Panc1 (cell line): Measurements from ENCODE around the gene TMEM50B. TPM values are rescaled to one million over a fixed set of nuclear protein-coding genes. Genes with fewer than 3 reads are reported as not detected.
A peak's percentile ranks its signal among the peaks of the same experiment; 100 is the strongest.

ENCODE experiments used
- ATAC-seq: fragments of 200-7000 bp; cut with Tn5 transposase; 2 replicates; pipeline ENCODE4 v1.9.1; 2020; ENCODE audit warnings: mild to moderate bottlenecking, moderate library complexity
- BruUV-seq: library from RNA; stranded (reverse); fragments of 400-500 nt; replicated peaks from 2 replicates; lab custom pipeline; 2021; lab: Mats Ljungman, UMichigan
- CTCF ChIA-PET: fragments of 300-600 bp; sonication (Branson Sonifier 250); formaldehyde crosslinking; loops from one replicate; lab custom pipeline; 2022; ENCODE audit warnings: antibody characterized with exemption; lab: Charles Lee
- POLR2A ChIA-PET: fragments of 300-600 bp; sonication (Branson Sonifier 250); formaldehyde crosslinking; loops from one replicate; lab custom pipeline; 2022; ENCODE audit warnings: antibody characterized with exemption; lab: Charles Lee
- DNase-seq: peaks from one replicate; pipeline ENCODE4 v3.0.0-alpha.2; 2010; ENCODE audit warnings: low read depth, low spot score
- H3K27ac ChIP-seq: 2 replicates; pipeline ENCODE4 v1.5.1; 2011; ENCODE audit warnings: mild to moderate bottlenecking, low read length, inconsistent platforms
- H3K27me3 ChIP-seq: fragments of 200-500 bp; sonication (Bioruptor generic); 2 replicates; pipeline ENCODE4 v1.6.0; 2014; ENCODE audit warnings: low read length, inconsistent platforms; ENCODE audit not compliant: control insufficient read depth, insufficient read depth
- H3K36me3 ChIP-seq: fragments of 200-500 bp; sonication (Bioruptor generic); 2 replicates; pipeline ENCODE4 v1.5.1; 2014; ENCODE audit warnings: inconsistent platforms, mild to moderate bottlenecking, low read length, moderate library complexity; ENCODE audit not compliant: control insufficient read depth, insufficient read depth
- H3K4me1 ChIP-seq: 2 replicates; pipeline ENCODE4 v1.5.1; 2011; ENCODE audit warnings: inconsistent platforms, mild to moderate bottlenecking, low read length, moderate library complexity; ENCODE audit not compliant: control insufficient read depth, insufficient read depth
- H3K4me3 ChIP-seq, 2 experiments: 2 replicates each; pipeline ENCODE4 v1.5.1; 2011 to 2012; ENCODE audit warnings: low read depth in 2 of 2, low read length in 2 of 2, mild to moderate bottlenecking in 2 of 2, inconsistent platforms in 1 of 2, moderate library complexity in 1 of 2
- H3K9me3 ChIP-seq: fragments of 200-500 bp; sonication (Bioruptor generic); 2 replicates; pipeline ENCODE4 v1.5.1; 2014; ENCODE audit warnings: low read depth, mild to moderate bottlenecking, inconsistent platforms, low read length, moderate library complexity; ENCODE audit not compliant: control insufficient read depth, insufficient read depth
- CTCF ChIP-seq: fragments of 450-650 bp; IDR thresholded peaks from 2 replicates; pipeline ENCODE4 v1.5.1; 2017; ENCODE audit warnings: mild to moderate bottlenecking
- POLR2AphosphoS5 ChIP-seq: IDR thresholded peaks from 2 replicates; pipeline ENCODE4 v1.6.1; 2012; ENCODE audit warnings: mild to moderate bottlenecking, low read depth, low read length, moderate library complexity
- REST ChIP-seq, 2 experiments: IDR thresholded peaks; 2 replicates each; pipeline ENCODE4 v1.6.1; 2011 to 2012; ENCODE audit warnings: low read depth in 2 of 2, control low read depth in 1 of 2, low read length in 1 of 2, mild to moderate bottlenecking in 1 of 2, moderate library complexity in 1 of 2; ENCODE audit not compliant: insufficient read depth in 1 of 2
- SIN3A ChIP-seq: IDR thresholded peaks from 2 replicates; pipeline ENCODE4 v1.6.1; 2012; ENCODE audit warnings: low read depth, mild to moderate bottlenecking, low read length, moderate library complexity, borderline replicate concordance; ENCODE audit not compliant: insufficient read depth
- TCF7L2 ChIP-seq: IDR thresholded peaks from 2 replicates; pipeline ENCODE4 v1.6.1; 2011; ENCODE audit warnings: mild to moderate bottlenecking, low read depth, low read length, inconsistent platforms
- in situ Hi-C: cut with HindIII; loops from 2 replicates; pipeline ENCODE4 v1.10.0; 2016; ENCODE audit warnings: low sequenced_read_pairs, low pct_unique_long_range_greater_than_20kb
- intact Hi-C: fragments of 100-400 bp; cut with micrococcal nuclease; formaldehyde crosslinking; loops from one replicate; pipeline ENCODE4 v1.10.0; 2022; ENCODE audit not compliant: unreplicated experiment
- total RNA-seq: library from RNA; stranded (reverse); gene quantifications from one replicate; pipeline ENCODE4 v1.2.1, GENCODE V29; 2021; ENCODE audit not compliant: unreplicated experiment

TMEM50B gene
- total RNA-seq, 1 experiment from 2014 or later = 18.5 TPM

- BruUV-seq = no TSS peak
- in situ Hi-C loops (no loop called here), intact Hi-C loops (no loop called here)
- DNase-seq = no peak
- Histone ChIP-seq H3K27me3 (no peaks in the 10 kb centered on the region), H3K9me3 (no peaks in the 10 kb centered on the region), H3K36me3 (no peaks in the 10 kb centered on the region; the same call in 1 of the 2 replicates), H3K4me3 (no peak overlapping the region), H3K27ac (no peak overlapping the region), H3K4me1 (no peaks in the 10 kb centered on the region)
- TF ChIP-seq TCF7L2 = no peak
- no peak for TF ChIP-seq REST (IDR thresholded peaks at IDR 0.05; ENCODE audit: insufficient read depth in 1 of 2, low read depth in 2 of 2, low read length in 1 of 2)
- TF ChIP-seq POLR2AphosphoS5 = no peak
- TF ChIP-seq CTCF = no peak
- no peak for TF ChIP-seq SIN3A
- CTCF ChIA-PET = no interaction called here
- POLR2A ChIA-PET = no interaction called here
- peak; percentile 88 for ATAC-seq
Measured at GRCh38 chr21:33428669-33429068, 51.1 kb downstream of the TMEM50B start.

- no peak for TF ChIP-seq SIN3A
- TF ChIP-seq TCF7L2 = no peak
- no peak overlapping the region for H3K27ac ChIP-seq
- intact Hi-C loops = no loop called here
- no peaks in the 10 kb centered on the region for H3K4me1 ChIP-seq
- DNase-seq (no peak), ATAC-seq (no peak)
- ChIA-PET POLR2A (no interaction called here), CTCF (no interaction called here)
- in situ Hi-C loops = no loop called here
- H3K36me3 ChIP-seq = no peaks in the 10 kb centered on the region; the same call in 1 of the 2 replicates
- no peaks in the 10 kb centered on the region for H3K9me3 ChIP-seq
- no TSS peak for BruUV-seq
- H3K27me3 ChIP-seq = no peaks in the 10 kb centered on the region
- H3K4me3 ChIP-seq = no peak overlapping the region
Measured at GRCh38 chr21:33427051-33427450, 52.7 kb downstream of the TMEM50B start.

- Histone ChIP-seq H3K4me3 (no peak overlapping the region), H3K27ac (no peak overlapping the region), H3K9me3 (no peaks in the 10 kb centered on the region), H3K36me3 (no peaks in the 10 kb centered on the region; the same call in 1 of the 2 replicates), H3K27me3 (no peaks in the 10 kb centered on the region), H3K4me1 (no peaks in the 10 kb centered on the region)
- ATAC-seq = no peak
- POLR2A ChIA-PET = interaction anchor here (0.6 kb wide), 1 partner anchor 35 kb away, joined by 3 read pairs; no protein-coding TSS in a partner anchor
- intact Hi-C loops (no loop called here), in situ Hi-C loops (no loop called here)
- no peak for DNase-seq
- TF ChIP-seq POLR2AphosphoS5 = no peak
- no peak for TF ChIP-seq SIN3A
- no peak for TF ChIP-seq CTCF
- no peak for TF ChIP-seq TCF7L2
- no peak for TF ChIP-seq REST (IDR thresholded peaks at IDR 0.05; ENCODE audit: insufficient read depth in 1 of 2, low read depth in 2 of 2, low read length in 1 of 2)
- no TSS peak for BruUV-seq
- CTCF ChIA-PET = no interaction called here
Measured at GRCh38 chr21:33425825-33426224, 53.9 kb downstream of the TMEM50B start.
